HepG2 (cell line): ENCODE measurements around the gene PIGC. TPM values are rescaled to one million over a fixed set of nuclear protein-coding genes. Genes with fewer than 3 reads are reported as not detected.

Experiments
- FLYWCH1 ChIP-seq: sonication (generic); formaldehyde crosslinking; IDR thresholded peaks from 2 replicates; pipeline ENCODE4 v1.8.1; 2023; ENCODE audit warnings: mild to moderate bottlenecking, missing genetic modification reagents
- JUND ChIP-seq: sonication (generic); formaldehyde crosslinking; IDR thresholded peaks from 2 replicates; pipeline ENCODE4 v1.8.0; 2022; ENCODE audit warnings: mild to moderate bottlenecking, missing genetic modification reagents
- KLF13 ChIP-seq: sonication (generic); formaldehyde crosslinking; IDR thresholded peaks from 2 replicates; pipeline ENCODE4 v1.4.0; 2020; ENCODE audit warnings: mild to moderate bottlenecking, missing genetic modification reagents
- KLF6 ChIP-seq: IDR thresholded peaks from 2 replicates; pipeline ENCODE4 v1.8.0; 2016; ENCODE audit warnings: missing biosample characterization, missing genetic modification reagents
- MEIS2 ChIP-seq: sonication (generic); formaldehyde crosslinking; IDR thresholded peaks from 2 replicates; pipeline ENCODE4 v1.9.0; 2021; ENCODE audit warnings: mild to moderate bottlenecking, missing genetic modification reagents
- MLLT10 ChIP-seq: sonication (generic); formaldehyde crosslinking; IDR thresholded peaks from 2 replicates; pipeline ENCODE4 v1.4.0; 2020; ENCODE audit warnings: missing genetic modification reagents
- MYC ChIP-seq: sonication (generic); formaldehyde crosslinking; IDR thresholded peaks from 2 replicates; pipeline ENCODE4 v1.9.0; 2021; ENCODE audit warnings: missing genetic modification reagents, borderline replicate concordance
- NFIB ChIP-seq: sonication (generic); formaldehyde crosslinking; IDR thresholded peaks from 2 replicates; pipeline ENCODE4 v1.9.0; 2021; ENCODE audit warnings: missing genetic modification reagents, mild to moderate bottlenecking, borderline replicate concordance
- PHF20 ChIP-seq: sonication (generic); formaldehyde crosslinking; IDR thresholded peaks from 2 replicates; pipeline ENCODE4 v1.5.0; 2020; ENCODE audit warnings: mild to moderate bottlenecking, missing genetic modification reagents
- RXRA ChIP-seq: sonication (generic); formaldehyde crosslinking; IDR thresholded peaks from 2 replicates; pipeline ENCODE4 v1.5.1; 2020; ENCODE audit warnings: missing genetic modification reagents
- SALL1 ChIP-seq: sonication (generic); formaldehyde crosslinking; IDR thresholded peaks from 2 replicates; pipeline ENCODE4 v1.8.0; 2022; ENCODE audit warnings: mild to moderate bottlenecking, missing genetic modification reagents
- SP1 ChIP-seq, 2 experiments: fragments of 450-650 bp in 1 of 2; sonication (generic) in 1 of 2; formaldehyde crosslinking in 1 of 2; IDR thresholded peaks; 2 replicates each; pipeline versions ENCODE4 v1.4.0 to v1.6.1; 2016 to 2020; ENCODE audit warnings: missing genetic modification reagents in 1 of 2
- SRY ChIP-seq: sonication (generic); formaldehyde crosslinking; IDR thresholded peaks from 2 replicates; pipeline ENCODE4 v1.8.0; 2022; ENCODE audit warnings: mild to moderate bottlenecking, missing genetic modification reagents
- SUZ12 ChIP-seq: fragments of 150-350 bp; IDR thresholded peaks from 2 replicates; pipeline ENCODE4 v1.6.1; 2014; ENCODE audit warnings: low read depth, low read length
- TAF15 ChIP-seq: fragments of 200-400 bp; formaldehyde crosslinking; IDR thresholded peaks from one replicate; pipeline ENCODE4 v1.6.1; 2018; ENCODE audit warnings: mild to moderate bottlenecking, low read depth, low read length; ENCODE audit not compliant: poor library complexity, severe bottlenecking
- YEATS4 ChIP-seq: sonication (generic); formaldehyde crosslinking; IDR thresholded peaks from 2 replicates; pipeline ENCODE4 v1.4.0; 2020; ENCODE audit warnings: missing genetic modification reagents, borderline replicate concordance
- YY1 ChIP-seq: IDR thresholded peaks from 2 replicates; pipeline ENCODE4 v1.6.1; 2011; ENCODE audit warnings: low read length, low read depth, moderate library complexity, mild to moderate bottlenecking; ENCODE audit not compliant: insufficient read depth, insufficient replicate concordance
- ZBTB38 ChIP-seq: sonication (generic); formaldehyde crosslinking; IDR thresholded peaks from 2 replicates; pipeline ENCODE4 v1.5.1; 2020; ENCODE audit warnings: mild to moderate bottlenecking, missing genetic modification reagents
- ZEB1 ChIP-seq: IDR thresholded peaks from 2 replicates; pipeline ENCODE4 v1.6.1; 2012; ENCODE audit warnings: mild to moderate bottlenecking, low read depth, inconsistent platforms; ENCODE audit not compliant: insufficient replicate concordance
- ZFP62 ChIP-seq: sonication (generic); formaldehyde crosslinking; IDR thresholded peaks from 2 replicates; pipeline ENCODE4 v1.4.0; 2020; ENCODE audit warnings: missing genetic modification reagents
- ZFYVE20 ChIP-seq: sonication (generic); formaldehyde crosslinking; IDR thresholded peaks from 2 replicates; pipeline ENCODE4 v1.8.0; 2023; ENCODE audit warnings: low read depth, mild to moderate bottlenecking, moderate library complexity, missing genetic modification reagents, borderline replicate concordance
- ZNF569 ChIP-seq: sonication (generic); formaldehyde crosslinking; IDR thresholded peaks from 2 replicates; pipeline ENCODE4 v1.5.0; 2020; ENCODE audit warnings: mild to moderate bottlenecking, missing genetic modification reagents, moderate library complexity, borderline replicate concordance
- ZNF75D ChIP-seq: sonication (generic); formaldehyde crosslinking; IDR thresholded peaks from 2 replicates; pipeline ENCODE4 v1.8.1; 2023; ENCODE audit warnings: missing genetic modification reagents, mild to moderate bottlenecking, borderline replicate concordance
- ZSCAN21 ChIP-seq: sonication (generic); formaldehyde crosslinking; IDR thresholded peaks from 2 replicates; pipeline ENCODE4 v1.8.0; 2022; ENCODE audit warnings: mild to moderate bottlenecking, missing genetic modification reagents, moderate library complexity, borderline replicate concordance
- polyA plus RNA-seq, 8 experiments: library from polyadenylated mRNA; depleted of rRNA in 3 of 8; stranded (reverse) in 7 of 8; unstranded in 1 of 8; fragments of >200 nt; fragmentation: Illumina TruSeq in 4 of 8; extraction: Trizol in 4 of 8; gene quantifications; 2 replicates each; pipeline versions ENCODE4 v1.2.1 to v1.2.3, GENCODE V29; 2011 to 2016; ENCODE audit warnings: low read depth in 4 of 8, missing spikeins in 1 of 8, mixed read lengths in 1 of 8; ENCODE audit not compliant: insufficient read depth in 1 of 8
- total RNA-seq, 5 experiments: library from RNA; depleted of rRNA; stranded (reverse); fragments of >200 nt; fragmentation: Illumina TruSeq; extraction: Trizol; gene quantifications; 2 replicates each; pipeline ENCODE4 v1.2.3, GENCODE V29; 2016; ENCODE audit warnings: low read depth in 1 of 5
- TF ChIP-seq, protein P1 (sequence below): sonication (generic); formaldehyde crosslinking; IDR thresholded peaks from 2 replicates; pipeline ENCODE4 v1.5.0; 2020; ENCODE audit warnings: mild to moderate bottlenecking, missing genetic modification reagents
- TF ChIP-seq, protein P2 (sequence below): sonication (generic); formaldehyde crosslinking; IDR thresholded peaks from 2 replicates; pipeline ENCODE4 v1.5.1; 2020; ENCODE audit warnings: missing genetic modification reagents, mild to moderate bottlenecking, borderline replicate concordance

PIGC gene
- total and polyA plus RNA-seq, 2 of the 13 experiments (the other 11 are each of a cell fraction or from before 2014, with no cell fraction given): 26.7 to 29.5 TPM

DNA sequence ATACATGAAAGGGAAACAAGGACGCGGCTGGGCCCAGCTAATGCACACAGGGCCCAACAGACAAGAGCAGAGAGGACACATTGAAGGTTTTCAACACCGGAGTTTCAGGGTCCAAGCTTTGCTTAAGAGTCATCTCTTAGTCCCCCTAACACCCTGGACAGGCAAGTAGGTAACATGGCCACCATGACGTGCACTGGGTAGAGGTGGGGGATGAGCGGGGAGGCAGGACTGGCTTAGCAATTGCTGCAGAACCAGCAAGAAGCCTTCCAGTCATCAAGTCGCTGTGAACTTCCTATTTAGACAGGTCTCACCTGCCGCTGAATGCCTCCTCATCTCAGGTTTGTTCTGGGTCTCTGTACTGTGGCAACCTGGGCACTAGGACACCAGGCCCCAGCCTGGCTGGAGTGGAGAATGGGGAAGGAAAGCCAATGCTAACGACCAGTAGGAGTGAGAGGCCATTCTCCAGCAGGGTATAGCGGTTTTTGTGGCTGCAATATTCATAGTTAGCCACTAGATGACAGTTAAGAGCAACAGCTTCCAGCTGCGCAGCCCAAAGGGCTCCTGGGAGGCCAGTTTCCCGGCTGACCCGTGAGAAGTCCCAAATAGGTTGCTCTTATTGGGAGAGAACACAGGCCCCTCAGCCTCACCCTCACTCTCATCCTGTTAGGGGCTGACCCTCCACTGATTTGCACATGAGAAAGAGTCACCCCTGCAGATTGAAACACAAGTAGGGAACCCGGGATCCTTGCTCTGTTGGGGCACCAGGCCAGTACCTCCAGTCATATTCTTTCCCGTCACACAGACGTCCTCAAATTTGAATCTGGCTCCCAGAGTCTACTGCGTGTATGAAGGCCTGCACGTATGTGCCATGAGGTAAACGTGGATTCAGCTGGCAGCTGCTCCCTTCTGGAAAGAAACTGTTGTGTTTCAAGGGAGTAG is 6.0 kb upstream of the PIGC start (continued):
- TF ChIP-seq ZBTB38 (CRISPR knock-in tag): peak; percentile 36; the same call in 1 of the 2 replicates
- peak; percentile 49 for TF ChIP-seq PHF20
- TF ChIP-seq SUZ12: no peak
- no peak for TF ChIP-seq ZNF75D (CRISPR knock-in tag)
- 0 out of 2 replicates have a peak, but pooled peaks have one; percentile 26 for TF ChIP-seq FLYWCH1
- no peak for TF ChIP-seq NFIB (CRISPR knock-in tag)
- TF ChIP-seq ZFYVE20 (CRISPR knock-in tag): no peak
- no peak for TF ChIP-seq ZFP62 (CRISPR knock-in tag)
- TF ChIP-seq SP1 (IDR thresholded peaks at IDR 0.05): no peak
- no peak for TF ChIP-seq SP1 (CRISPR knock-in tag; IDR thresholded peaks at IDR 0.05)
- peak; percentile 73; the same call in 1 of the 2 replicates for TF ChIP-seq SALL1 (CRISPR knock-in tag)
- no peak for TF ChIP-seq ZEB1
- no peak for TF ChIP-seq TAF15
- no peak for TF ChIP-seq MYC (CRISPR knock-in tag)
- TF ChIP-seq YEATS4 (CRISPR knock-in tag): peak; percentile 44; the same call in 1 of the 2 replicates
- TF ChIP-seq KLF13: no peak
- TF ChIP-seq JUND (CRISPR knock-in tag): no peak
- TF ChIP-seq SRY (CRISPR knock-in tag): no peak
- TF ChIP-seq MLLT10 (CRISPR knock-in tag): no peak
- no peak for TF ChIP-seq MEIS2
- peak; percentile 81 for TF ChIP-seq ZSCAN21 (CRISPR knock-in tag)
- TF ChIP-seq ZNF569 (CRISPR knock-in tag): no peak
- peak; percentile 75 for TF ChIP-seq YY1
- TF ChIP-seq RXRA: no peak
- TF ChIP-seq, protein P1, sequence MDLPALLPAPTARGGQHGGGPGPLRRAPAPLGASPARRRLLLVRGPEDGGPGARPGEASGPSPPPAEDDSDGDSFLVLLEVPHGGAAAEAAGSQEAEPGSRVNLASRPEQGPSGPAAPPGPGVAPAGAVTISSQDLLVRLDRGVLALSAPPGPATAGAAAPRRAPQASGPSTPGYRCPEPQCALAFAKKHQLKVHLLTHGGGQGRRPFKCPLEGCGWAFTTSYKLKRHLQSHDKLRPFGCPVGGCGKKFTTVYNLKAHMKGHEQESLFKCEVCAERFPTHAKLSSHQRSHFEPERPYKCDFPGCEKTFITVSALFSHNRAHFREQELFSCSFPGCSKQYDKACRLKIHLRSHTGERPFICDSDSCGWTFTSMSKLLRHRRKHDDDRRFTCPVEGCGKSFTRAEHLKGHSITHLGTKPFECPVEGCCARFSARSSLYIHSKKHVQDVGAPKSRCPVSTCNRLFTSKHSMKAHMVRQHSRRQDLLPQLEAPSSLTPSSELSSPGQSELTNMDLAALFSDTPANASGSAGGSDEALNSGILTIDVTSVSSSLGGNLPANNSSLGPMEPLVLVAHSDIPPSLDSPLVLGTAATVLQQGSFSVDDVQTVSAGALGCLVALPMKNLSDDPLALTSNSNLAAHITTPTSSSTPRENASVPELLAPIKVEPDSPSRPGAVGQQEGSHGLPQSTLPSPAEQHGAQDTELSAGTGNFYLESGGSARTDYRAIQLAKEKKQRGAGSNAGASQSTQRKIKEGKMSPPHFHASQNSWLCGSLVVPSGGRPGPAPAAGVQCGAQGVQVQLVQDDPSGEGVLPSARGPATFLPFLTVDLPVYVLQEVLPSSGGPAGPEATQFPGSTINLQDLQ (CRISPR knock-in tag): 0 out of 2 replicates have a peak, but pooled peaks have one; percentile 24
- no peak for TF ChIP-seq KLF6
- TF ChIP-seq, protein P2, sequence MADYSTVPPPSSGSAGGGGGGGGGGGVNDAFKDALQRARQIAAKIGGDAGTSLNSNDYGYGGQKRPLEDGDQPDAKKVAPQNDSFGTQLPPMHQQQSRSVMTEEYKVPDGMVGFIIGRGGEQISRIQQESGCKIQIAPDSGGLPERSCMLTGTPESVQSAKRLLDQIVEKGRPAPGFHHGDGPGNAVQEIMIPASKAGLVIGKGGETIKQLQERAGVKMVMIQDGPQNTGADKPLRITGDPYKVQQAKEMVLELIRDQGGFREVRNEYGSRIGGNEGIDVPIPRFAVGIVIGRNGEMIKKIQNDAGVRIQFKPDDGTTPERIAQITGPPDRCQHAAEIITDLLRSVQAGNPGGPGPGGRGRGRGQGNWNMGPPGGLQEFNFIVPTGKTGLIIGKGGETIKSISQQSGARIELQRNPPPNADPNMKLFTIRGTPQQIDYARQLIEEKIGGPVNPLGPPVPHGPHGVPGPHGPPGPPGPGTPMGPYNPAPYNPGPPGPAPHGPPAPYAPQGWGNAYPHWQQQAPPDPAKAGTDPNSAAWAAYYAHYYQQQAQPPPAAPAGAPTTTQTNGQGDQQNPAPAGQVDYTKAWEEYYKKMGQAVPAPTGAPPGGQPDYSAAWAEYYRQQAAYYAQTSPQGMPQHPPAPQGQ: peak; percentile 63; the same call in 1 of the 2 replicates
